ENCODE measurements around the gene HHIP.

- no peak for TF ChIP-seq EZH2 (IDR thresholded peaks at IDR 0.05; ENCODE audit: low read depth)
- TF ChIP-seq CTCF (conservative IDR thresholded peaks at IDR 0.05): no peak
Observed at GRCh38 chr4:144711700-144712456, 65.9 kb downstream of the HHIP start.
